Mesenchymal stem cell (in vitro differentiated cells and primary cell): ENCODE results near the gene SMURF1.
A peak's percentile ranks its signal among the peaks of the same experiment; 100 is the strongest.

ENCODE experiments used
- DNase-seq: peaks from one replicate; pipeline ENCODE4 v3.0.0-alpha.2; 2013
- H2AFZ ChIP-seq: one replicate; pipeline ENCODE4 v1.6.1; 2013; ENCODE audit warnings: low read depth, mild to moderate bottlenecking, control low read depth, inconsistent platforms, low read length, moderate library complexity
- H2AK5ac ChIP-seq: 2 replicates; pipeline ENCODE4 v1.6.1; 2013; ENCODE audit warnings: low read length, moderate library complexity, mild to moderate bottlenecking, inconsistent platforms; ENCODE audit not compliant: severe bottlenecking
- H2BK120ac ChIP-seq: one replicate; pipeline ENCODE4 v1.6.1; 2013; ENCODE audit warnings: low read depth, mild to moderate bottlenecking, inconsistent platforms, low read length, moderate library complexity
- H2BK12ac ChIP-seq, 2 experiments: one replicate each; pipeline ENCODE4 v1.6.1; 2013; ENCODE audit warnings: inconsistent platforms in 2 of 2, low read length in 2 of 2, mild to moderate bottlenecking in 2 of 2, moderate library complexity in 2 of 2, control low read depth in 1 of 2
- H2BK15ac ChIP-seq: one replicate; pipeline ENCODE4 v1.6.1; 2013; ENCODE audit warnings: mild to moderate bottlenecking, low read depth, inconsistent platforms; ENCODE audit not compliant: poor library complexity, severe bottlenecking
- H2BK5ac ChIP-seq: 2 replicates; pipeline ENCODE4 v1.6.1; 2013; ENCODE audit warnings: low read depth, mild to moderate bottlenecking, low read length, control low read depth, inconsistent platforms; ENCODE audit not compliant: poor library complexity, severe bottlenecking
- H3K14ac ChIP-seq, 2 experiments: one replicate each; pipeline ENCODE4 v1.6.1; 2013; ENCODE audit warnings: inconsistent platforms in 2 of 2, low read length in 2 of 2, control low read depth in 1 of 2, mild to moderate bottlenecking in 1 of 2, moderate library complexity in 1 of 2
- H3K18ac ChIP-seq, 2 experiments: one replicate each; pipeline ENCODE4 v1.6.1; 2013; ENCODE audit warnings: inconsistent platforms in 2 of 2, low read length in 2 of 2, control low read depth in 1 of 2, low read depth in 1 of 2, mild to moderate bottlenecking in 1 of 2
- H3K23ac ChIP-seq, 2 experiments: one replicate each; pipeline ENCODE4 v1.6.1; 2013; ENCODE audit warnings: inconsistent platforms in 2 of 2, low read length in 2 of 2, mild to moderate bottlenecking in 2 of 2, moderate library complexity in 2 of 2, control low read depth in 1 of 2
- H3K27ac ChIP-seq: 2 replicates; pipeline ENCODE4 v1.5.1; 2013; ENCODE audit warnings: mild to moderate bottlenecking, moderate library complexity, low read length, control low read depth, inconsistent platforms; ENCODE audit not compliant: poor library complexity, severe bottlenecking
- H3K27me3 ChIP-seq, 2 experiments: 2 replicates each; pipeline versions ENCODE4 v1.6.1 to v1.7.0; 2013; ENCODE audit warnings: low read length in 2 of 2, mild to moderate bottlenecking in 2 of 2, moderate library complexity in 2 of 2, control low read depth in 1 of 2, inconsistent platforms in 1 of 2; ENCODE audit not compliant: control insufficient read depth in 1 of 2, insufficient read depth in 1 of 2
- H3K36me3 ChIP-seq, 2 experiments: 2 replicates each; pipeline versions ENCODE4 v1.6.1 to v1.7.0; 2013; ENCODE audit warnings: low read length in 2 of 2, control low read depth in 1 of 2, inconsistent platforms in 1 of 2, low read depth in 1 of 2, mild to moderate bottlenecking in 1 of 2; ENCODE audit not compliant: insufficient read depth in 2 of 2, control insufficient read depth in 1 of 2
- H3K4ac ChIP-seq, 2 experiments: one replicate each; pipeline ENCODE4 v1.6.1; 2013; ENCODE audit warnings: inconsistent platforms in 2 of 2, low read length in 2 of 2, mild to moderate bottlenecking in 2 of 2, moderate library complexity in 2 of 2, control low read depth in 1 of 2, low read depth in 1 of 2
- H3K4me1 ChIP-seq: 2 replicates; pipeline ENCODE4 v1.6.1; 2013; ENCODE audit warnings: low read depth, low read length, control low read depth; ENCODE audit not compliant: control insufficient read depth, insufficient read depth
- H3K4me2 ChIP-seq: 2 replicates; pipeline ENCODE4 v1.6.1; 2013; ENCODE audit warnings: low read length, mild to moderate bottlenecking, inconsistent platforms; ENCODE audit not compliant: poor library complexity, severe bottlenecking
- H3K4me3 ChIP-seq, 2 experiments: 2 replicates each; pipeline versions ENCODE4 v1.5.1 to v1.7.0; 2013; ENCODE audit warnings: low read length in 2 of 2, mild to moderate bottlenecking in 2 of 2, control low read depth in 1 of 2, low read depth in 1 of 2; ENCODE audit not compliant: insufficient read depth in 1 of 2
- H3K79me1 ChIP-seq: replicated peaks from 2 replicates; pipeline ENCODE4 v1.6.1; 2013; ENCODE audit warnings: mild to moderate bottlenecking, control low read depth, low read length, inconsistent platforms; ENCODE audit not compliant: poor library complexity, severe bottlenecking
- H3K9ac ChIP-seq: 2 replicates; pipeline ENCODE4 v1.7.0; 2013; ENCODE audit warnings: mild to moderate bottlenecking, low read length, moderate library complexity
- H3K9me3 ChIP-seq: 2 replicates; pipeline ENCODE4 v1.7.0; 2013; ENCODE audit warnings: mild to moderate bottlenecking, low read length; ENCODE audit not compliant: control insufficient read depth
- H4K8ac ChIP-seq: one replicate; pipeline ENCODE4 v1.6.1; 2013; ENCODE audit warnings: inconsistent platforms, mild to moderate bottlenecking, low read length, moderate library complexity
- H4K91ac ChIP-seq: one replicate; pipeline ENCODE4 v1.6.1; 2013; ENCODE audit warnings: mild to moderate bottlenecking, low read length, inconsistent platforms
- WGBS: methylation state at CpG from one replicate; pipeline ENCODE4 v1.1.7; 2013; ENCODE audit warnings: mixed read lengths; 5-methylcytosine and 5-hydroxymethylcytosine counted together

The SMURF1 gene

GRCh38 chr7:99027841-99028240, 116.1 kb downstream of the SMURF1 start:
- Histone ChIP-seq H4K91ac (no peak overlapping the region), H3K27me3 (no peaks in the 10 kb centered on the region), H3K9ac (no peak overlapping the region), H3K4me2 (no peak overlapping the region), H2BK5ac (no peak overlapping the region), H3K27ac (no peak overlapping the region), H3K36me3 (peaks cover 43 to 56% of the 10 kb centered on the region in 2 experiments), H3K23ac (no peak overlapping the region), H4K8ac (no peak overlapping the region), H2BK15ac (no peak overlapping the region), H3K79me1 (peaks cover 28% of the 10 kb centered on the region), H3K14ac (no peak overlapping the region), H3K4ac (no peak overlapping the region), H3K4me1 (peaks cover 4% of the 10 kb centered on the region), H3K9me3 (no peaks in the 10 kb centered on the region), H2BK12ac (no peak overlapping the region), H2AFZ (no peak overlapping the region), H3K4me3 (no peak overlapping the region), H2BK120ac (no peak overlapping the region), H3K18ac (no peak overlapping the region), H2AK5ac (no peak overlapping the region)
- DNase-seq, result no peak
- 96% methylated on average over 20 of the region's 20 CpGs for WGBS

- no peak overlapping the region for H2BK120ac ChIP-seq
- H3K4me3 ChIP-seq, result no peak overlapping the region
- no peak overlapping the region for H3K4ac ChIP-seq
- H2BK5ac ChIP-seq, result no peak overlapping the region
- H4K91ac ChIP-seq, result no peak overlapping the region
- no peak overlapping the region for H2BK12ac ChIP-seq
- no peak overlapping the region for H3K27ac ChIP-seq
- no peaks in the 10 kb centered on the region for H3K9me3 ChIP-seq
- H3K18ac ChIP-seq, result no peak overlapping the region
- no peak overlapping the region for H2AFZ ChIP-seq
- H2AK5ac ChIP-seq, result no peak overlapping the region
- no peak for DNase-seq
- peaks cover 5% of the 10 kb centered on the region for H3K4me1 ChIP-seq
- no peak overlapping the region for H4K8ac ChIP-seq
- H3K27me3 ChIP-seq, result no peaks in the 10 kb centered on the region
- H3K23ac ChIP-seq, result no peak overlapping the region
- no peak overlapping the region for H3K4me2 ChIP-seq
- H3K36me3 ChIP-seq, result peaks cover 38 to 52% of the 10 kb centered on the region in 2 experiments
- H3K9ac ChIP-seq, result no peak overlapping the region
- H2BK15ac ChIP-seq, result no peak overlapping the region
- peaks cover 30% of the 10 kb centered on the region for H3K79me1 ChIP-seq
- 63% methylated on average over 3 of the region's 3 CpGs for WGBS
- no peak overlapping the region for H3K14ac ChIP-seq
These were observed 116.7 kb downstream of the SMURF1 start for GRCh38 chr7:99027241-99027640.

GRCh38 chr7:99024066-99024465, 119.8 kb downstream of the SMURF1 start:
- H2BK5ac ChIP-seq, result no peak overlapping the region
- no peak overlapping the region for H3K18ac ChIP-seq
- H3K9ac ChIP-seq, result no peak overlapping the region
- DNase-seq, result peak; percentile 14
- peaks cover 28% of the 10 kb centered on the region for H3K79me1 ChIP-seq
- H3K36me3 ChIP-seq, result peaks cover 27 to 35% of the 10 kb centered on the region in 2 experiments
- no peak overlapping the region for H3K23ac ChIP-seq
- no peak overlapping the region for H3K4me3 ChIP-seq
- H3K4ac ChIP-seq, result no peak overlapping the region
- H2AFZ ChIP-seq, result no peak overlapping the region
- no peak overlapping the region for H4K8ac ChIP-seq
- H3K4me1 ChIP-seq, result peaks cover 6% of the 10 kb centered on the region
- no peak overlapping the region for H2BK15ac ChIP-seq
- no peak overlapping the region for H2BK12ac ChIP-seq
- no peak overlapping the region for H3K4me2 ChIP-seq
- H3K14ac ChIP-seq, result no peak overlapping the region
- H2AK5ac ChIP-seq, result no peak overlapping the region
- no peaks in the 10 kb centered on the region for H3K9me3 ChIP-seq
- peak overlapping the region; percentile 7 for H3K27ac ChIP-seq
- no peaks in the 10 kb centered on the region for H3K27me3 ChIP-seq
- no peak overlapping the region for H4K91ac ChIP-seq
- no peak overlapping the region for H2BK120ac ChIP-seq

- H3K18ac ChIP-seq, result peak overlapping the region in 1 of 2 experiments; percentile 29
- H2BK15ac ChIP-seq, result no peak overlapping the region
- H3K9me3 ChIP-seq, result no peaks in the 10 kb centered on the region
- no peaks in the 10 kb centered on the region for H3K27me3 ChIP-seq
- H2BK12ac ChIP-seq, result no peak overlapping the region
- peaks cover 17% of the 10 kb centered on the region for H3K79me1 ChIP-seq
- H3K4ac ChIP-seq, result no peak overlapping the region
- no peak for DNase-seq
- no peak overlapping the region for H2AFZ ChIP-seq
- H3K4me3 ChIP-seq, result no peak overlapping the region
- no peak overlapping the region for H2BK5ac ChIP-seq
- no peak overlapping the region for H2BK120ac ChIP-seq
- H3K23ac ChIP-seq, result no peak overlapping the region
- peaks cover 13 to 22% of the 10 kb centered on the region in 2 experiments for H3K36me3 ChIP-seq
- H3K27ac ChIP-seq, result no peak overlapping the region
- 98% methylated on average over 3 of the region's 3 CpGs for WGBS
- peak overlapping the region; percentile 49 for H4K8ac ChIP-seq
- no peak overlapping the region for H4K91ac ChIP-seq
- no peak overlapping the region for H2AK5ac ChIP-seq
- H3K4me2 ChIP-seq, result no peak overlapping the region
- no peak overlapping the region for H3K9ac ChIP-seq
- H3K4me1 ChIP-seq, result peaks cover 4% of the 10 kb centered on the region
- no peak overlapping the region for H3K14ac ChIP-seq
These were observed 121.9 kb downstream of the SMURF1 start for GRCh38 chr7:99021941-99022560.
